ENCODE data around the gene ZACN. TPM values are rescaled to one million over a fixed set of nuclear protein-coding genes. Genes with fewer than 3 reads are reported as not detected.

The ZACN gene
- total RNA-seq, 4 donors from 2014 or later, result not detected

GRCh38 chr17:76097716-76098295, 18.8 kb downstream of the ZACN start:
- ATAC-seq (ENCODE audit: low FRiP score) (no peak), DNase-seq (ENCODE audit: low spot score) (no peak)
- no peak for TF ChIP-seq CTCF (IDR thresholded peaks at IDR 0.05)

- TF ChIP-seq CTCF (IDR thresholded peaks at IDR 0.05), result no peak
- DNase-seq (ENCODE audit: low spot score) (no peak), ATAC-seq (ENCODE audit: low FRiP score) (peak; percentile 8)
These were observed 23.9 kb downstream of the ZACN start for GRCh38 chr17:76102944-76103273.

- DNase-seq (ENCODE audit: low spot score) (peak; percentile 77), ATAC-seq (ENCODE audit: low FRiP score) (peak; percentile 89)
- no peak for TF ChIP-seq CTCF (IDR thresholded peaks at IDR 0.05)
These were observed 24.5 kb downstream of the ZACN start, which contains the start of gene EXOC7 for GRCh38 chr17:76103274-76104139. Gene EXOC7, minus strand, starts transcription at chr17:76103787. Its CDS starts 95 bp downstream, at chr17:76103692.

GRCh38 chr17:76104140-76104895, 25.3 kb downstream of the ZACN start:
- TF ChIP-seq CTCF (IDR thresholded peaks at IDR 0.05), result no peak
- no peak for DNase-seq (ENCODE audit: low spot score)
- ATAC-seq (ENCODE audit: low FRiP score), result no peak

- no peak for ATAC-seq (ENCODE audit: low FRiP score)
- TF ChIP-seq CTCF (IDR thresholded peaks at IDR 0.05), result no peak
- no peak for DNase-seq (ENCODE audit: low spot score)
These were observed 25.9 kb downstream of the ZACN start for GRCh38 chr17:76104896-76105231.

GRCh38 chr17:76106703-76107102, 27.7 kb downstream of the ZACN start:
- TF ChIP-seq CTCF (IDR thresholded peaks at IDR 0.05), result no peak
- DNase-seq (ENCODE audit: low spot score), result no peak
- no peak for ATAC-seq (ENCODE audit: low FRiP score)

Measured in omental fat pad (tissue), 4 donors.